ENCODE measurements around the gene EVC2.

EVC2 gene, protein sequence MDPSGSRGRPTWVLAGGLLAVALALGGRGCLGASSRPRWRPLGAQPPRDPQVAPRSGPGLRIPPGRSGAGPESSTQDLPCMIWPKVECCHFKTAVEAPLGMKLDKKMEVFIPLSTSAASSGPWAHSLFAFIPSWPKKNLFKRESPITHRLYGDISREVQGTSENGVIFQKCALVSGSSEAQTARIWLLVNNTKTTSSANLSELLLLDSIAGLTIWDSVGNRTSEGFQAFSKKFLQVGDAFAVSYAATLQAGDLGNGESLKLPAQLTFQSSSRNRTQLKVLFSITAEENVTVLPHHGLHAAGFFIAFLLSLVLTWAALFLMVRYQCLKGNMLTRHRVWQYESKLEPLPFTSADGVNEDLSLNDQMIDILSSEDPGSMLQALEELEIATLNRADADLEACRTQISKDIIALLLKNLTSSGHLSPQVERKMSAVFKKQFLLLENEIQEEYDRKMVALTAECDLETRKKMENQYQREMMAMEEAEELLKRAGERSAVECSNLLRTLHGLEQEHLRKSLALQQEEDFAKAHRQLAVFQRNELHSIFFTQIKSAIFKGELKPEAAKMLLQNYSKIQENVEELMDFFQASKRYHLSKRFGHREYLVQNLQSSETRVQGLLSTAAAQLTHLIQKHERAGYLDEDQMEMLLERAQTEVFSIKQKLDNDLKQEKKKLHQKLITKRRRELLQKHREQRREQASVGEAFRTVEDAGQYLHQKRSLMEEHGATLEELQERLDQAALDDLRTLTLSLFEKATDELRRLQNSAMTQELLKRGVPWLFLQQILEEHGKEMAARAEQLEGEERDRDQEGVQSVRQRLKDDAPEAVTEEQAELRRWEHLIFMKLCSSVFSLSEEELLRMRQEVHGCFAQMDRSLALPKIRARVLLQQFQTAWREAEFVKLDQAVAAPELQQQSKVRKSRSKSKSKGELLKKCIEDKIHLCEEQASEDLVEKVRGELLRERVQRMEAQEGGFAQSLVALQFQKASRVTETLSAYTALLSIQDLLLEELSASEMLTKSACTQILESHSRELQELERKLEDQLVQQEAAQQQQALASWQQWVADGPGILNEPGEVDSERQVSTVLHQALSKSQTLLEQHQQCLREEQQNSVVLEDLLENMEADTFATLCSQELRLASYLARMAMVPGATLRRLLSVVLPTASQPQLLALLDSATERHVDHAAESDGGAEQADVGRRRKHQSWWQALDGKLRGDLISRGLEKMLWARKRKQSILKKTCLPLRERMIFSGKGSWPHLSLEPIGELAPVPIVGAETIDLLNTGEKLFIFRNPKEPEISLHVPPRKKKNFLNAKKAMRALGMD

DNA sequence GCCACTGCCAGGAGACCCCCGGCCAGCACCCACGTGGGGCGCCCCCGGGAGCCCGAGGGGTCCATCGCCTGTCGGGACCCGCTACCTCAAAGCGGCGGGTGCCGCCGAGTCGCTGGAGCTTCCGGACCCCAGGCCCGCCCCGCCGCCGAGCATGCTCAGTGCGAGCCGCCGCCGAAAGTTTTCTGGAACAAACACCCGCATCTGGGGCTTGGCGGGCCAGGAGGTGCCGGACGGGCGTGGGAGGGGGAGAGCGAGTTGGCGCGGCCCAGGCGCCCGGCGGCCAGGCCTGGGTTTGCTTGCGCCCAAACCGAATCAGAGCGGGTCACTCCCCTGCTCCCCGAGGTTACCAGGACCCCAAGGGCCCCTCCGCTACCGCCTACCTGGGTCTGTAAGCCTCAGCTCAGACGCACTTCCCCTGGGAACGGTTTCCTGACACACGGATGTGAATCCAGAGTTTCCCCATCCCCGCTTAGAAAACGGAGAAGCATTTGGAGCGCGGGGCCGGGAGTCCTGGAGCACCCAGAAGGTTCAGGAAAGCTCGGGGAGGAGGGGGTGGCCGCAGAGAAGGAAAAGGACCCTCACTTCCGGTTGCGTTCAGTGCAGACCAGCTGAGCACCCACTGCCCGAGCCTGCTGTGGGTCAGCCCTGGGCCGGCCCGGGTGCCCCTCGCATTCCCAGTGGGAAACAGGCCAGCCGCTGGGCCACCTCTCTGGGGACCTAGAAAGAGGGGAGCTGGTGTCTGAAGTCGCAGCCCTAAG lies at the start of gene EVC2:
Gene EVC2 (minus strand): TSS at position 111 of the 758 bp plus-strand sequence. CDS start 46 bp downstream, at position 65.
- DNase-seq = no peak

DNA sequence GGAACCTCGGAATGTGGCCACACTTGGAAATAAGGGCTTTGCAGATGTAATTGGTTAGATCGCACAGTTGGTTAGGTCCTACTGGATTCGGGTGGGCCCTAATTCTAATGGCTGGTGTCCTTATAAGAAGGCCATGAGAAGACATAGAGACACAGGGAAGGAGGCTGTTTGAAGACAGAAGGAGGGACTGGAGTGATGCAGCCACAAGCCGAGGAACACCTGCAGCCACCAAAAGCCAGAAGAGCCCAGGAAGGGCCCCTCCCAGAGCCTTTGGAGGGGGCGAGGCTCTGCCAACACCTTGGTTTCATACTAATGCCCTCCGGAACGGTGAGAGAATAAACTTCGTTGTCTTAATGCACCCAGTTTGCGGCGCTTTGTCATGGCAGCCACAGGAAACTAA lies 49.6 kb upstream of the EVC2 start:
- DNase-seq = no peak

DNA sequence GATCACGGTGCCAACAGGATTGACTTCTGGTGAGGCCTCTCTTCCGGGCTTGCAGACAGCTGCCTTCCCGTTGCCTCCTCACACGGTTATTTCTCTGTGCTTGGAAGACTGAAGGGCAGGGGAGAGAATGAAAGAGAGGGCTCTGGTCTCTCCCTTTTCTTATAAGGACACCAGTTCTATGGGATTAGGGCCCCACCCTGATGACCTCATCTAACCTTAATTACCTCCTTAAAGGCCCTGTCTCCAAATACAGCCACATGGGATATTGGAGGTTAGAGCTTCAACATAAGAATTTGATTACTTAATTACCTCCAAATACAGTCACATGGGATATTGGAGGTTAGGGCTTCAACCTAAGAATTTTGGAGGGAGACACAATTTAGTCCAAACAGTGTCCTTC lies 49.2 kb upstream of the EVC2 start:
- no peak for DNase-seq

DNA sequence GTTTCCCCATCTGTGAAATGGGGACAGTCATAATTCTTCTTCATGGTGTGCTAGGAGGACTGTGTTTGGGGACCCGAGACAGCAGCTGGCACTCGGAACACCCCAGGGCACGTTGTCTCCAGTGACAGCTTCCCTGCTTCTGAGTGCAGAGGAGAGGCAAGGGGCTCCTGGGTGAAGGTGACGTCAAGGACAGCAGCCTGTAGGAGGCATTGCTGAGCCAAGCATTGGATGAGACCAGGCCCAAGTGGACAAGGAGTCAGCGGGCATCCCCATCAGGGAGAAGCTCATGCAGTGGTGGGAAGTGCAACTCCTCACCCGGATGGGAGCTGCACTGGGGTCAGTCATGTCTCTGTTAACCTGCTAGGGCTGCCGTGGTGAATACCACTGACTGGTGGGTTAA lies 48.7 kb upstream of the EVC2 start:
- no peak for DNase-seq

DNA sequence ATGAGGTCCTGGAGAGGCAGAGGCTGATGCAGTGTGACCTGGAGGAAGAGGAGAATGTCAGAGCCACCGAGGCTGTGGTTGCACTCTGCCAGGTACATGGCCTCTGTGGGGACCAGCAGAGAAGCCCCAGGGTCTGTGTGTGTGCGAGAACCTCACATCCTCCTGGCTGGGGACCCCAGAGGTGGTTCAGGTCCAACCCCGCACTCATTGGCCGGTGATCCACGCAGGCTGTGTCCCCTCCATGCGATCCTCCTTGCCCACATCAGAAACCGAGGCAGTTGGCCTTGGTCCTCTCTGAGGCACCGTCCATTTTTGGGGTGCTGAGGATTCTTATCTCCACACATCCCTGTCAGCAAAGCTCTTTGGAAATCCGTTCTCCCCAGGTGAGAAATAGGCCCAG lies 47.9 kb upstream of the EVC2 start:
- no peak for DNase-seq

DNA sequence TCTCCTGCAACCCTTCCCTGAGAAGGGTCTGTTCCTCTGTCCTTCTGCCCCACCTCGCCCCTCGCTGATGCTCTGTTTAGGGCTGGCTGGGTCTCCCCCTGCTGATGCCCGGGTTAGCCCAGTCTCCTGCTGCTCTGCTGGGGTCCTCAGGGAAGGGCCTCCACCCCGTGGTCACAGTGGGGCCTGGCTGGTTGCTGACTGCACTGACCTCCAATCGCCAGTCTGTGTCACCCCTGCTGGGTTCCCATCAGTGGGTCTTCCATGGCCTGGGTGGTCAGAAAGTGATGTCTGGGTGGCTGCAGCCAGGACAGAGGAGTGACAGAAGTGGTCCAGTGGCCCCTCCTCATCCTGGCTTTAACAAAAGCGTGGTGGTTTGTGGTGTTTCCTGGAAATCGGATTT lies 47.3 kb upstream of the EVC2 start:
- no peak for DNase-seq

DNA sequence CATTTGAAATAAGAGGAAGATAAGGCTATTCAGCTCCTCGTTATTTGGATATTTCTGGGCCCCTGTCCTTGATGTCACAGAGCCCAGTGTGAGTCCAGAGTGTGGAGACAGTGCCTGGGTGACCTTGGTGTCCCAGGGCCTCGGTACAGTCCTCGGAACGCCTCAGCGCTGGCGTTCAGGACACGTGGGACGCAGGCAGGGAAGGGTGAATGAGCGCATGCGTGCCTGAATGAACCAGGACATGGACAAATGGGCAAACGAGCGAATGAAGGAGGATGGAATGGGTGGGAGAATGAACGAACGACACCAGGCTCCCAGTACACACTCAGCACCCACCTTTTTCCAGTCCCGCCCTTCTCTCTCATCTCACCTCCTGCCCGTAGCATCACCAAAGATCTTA lies 46.8 kb upstream of the EVC2 start:
- DNase-seq = no peak

DNA sequence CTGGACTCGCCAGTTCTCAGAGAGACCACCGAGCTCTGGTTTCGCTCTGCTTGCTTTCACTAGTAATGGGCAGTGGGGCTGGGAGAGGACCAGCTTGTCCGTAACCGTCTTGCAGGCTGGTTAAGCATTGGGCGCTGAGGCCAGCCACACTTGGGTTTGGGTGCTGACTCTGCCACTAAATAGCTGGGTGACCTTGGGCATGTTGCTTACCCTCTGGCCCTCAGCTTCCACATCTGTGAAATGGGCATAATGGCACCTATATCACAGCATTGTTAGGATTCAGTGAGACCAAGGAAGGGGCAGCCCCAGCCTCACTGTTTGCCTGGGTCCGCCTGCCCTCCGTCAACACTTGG lies 46.1 kb upstream of the EVC2 start:
- no peak for DNase-seq

DNA sequence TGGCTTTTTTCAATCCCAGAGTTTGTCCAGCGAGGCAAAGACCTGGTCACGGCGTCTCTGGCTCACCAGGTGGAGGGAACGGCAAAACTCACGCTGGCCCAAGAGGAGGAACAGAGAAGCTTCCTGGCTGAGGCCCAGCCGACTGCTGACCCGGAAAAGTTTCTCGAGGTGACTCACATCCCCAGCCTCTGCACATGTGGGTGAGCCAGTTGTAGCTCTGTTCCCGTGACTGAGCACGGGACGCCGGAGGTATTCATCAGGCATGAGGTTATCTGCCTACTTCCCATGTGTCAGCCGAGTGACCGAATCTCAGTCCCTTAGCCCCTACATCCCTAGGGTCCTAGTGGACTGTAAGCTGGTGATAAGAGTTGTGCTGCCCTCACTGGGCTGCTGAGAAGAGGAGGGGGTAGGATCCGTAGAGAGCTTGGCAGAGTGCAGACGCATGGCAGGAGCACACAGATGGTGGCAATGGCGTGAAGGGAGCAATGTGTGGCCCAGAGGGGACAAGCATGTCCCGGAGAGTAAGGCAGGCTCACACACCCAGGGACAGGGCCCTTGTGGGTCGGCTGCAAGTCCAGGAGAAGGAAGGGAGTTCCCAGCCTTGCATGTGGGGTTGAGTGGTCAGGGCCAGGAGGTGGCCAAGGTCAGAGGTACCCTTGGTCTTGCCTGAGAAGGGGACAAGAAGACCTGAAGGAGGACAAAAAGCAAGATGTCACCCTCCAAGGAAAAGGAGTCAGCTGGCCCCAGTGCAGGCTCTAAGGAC lies 45.6 kb upstream of the EVC2 start:
- DNase-seq = no peak

DNA sequence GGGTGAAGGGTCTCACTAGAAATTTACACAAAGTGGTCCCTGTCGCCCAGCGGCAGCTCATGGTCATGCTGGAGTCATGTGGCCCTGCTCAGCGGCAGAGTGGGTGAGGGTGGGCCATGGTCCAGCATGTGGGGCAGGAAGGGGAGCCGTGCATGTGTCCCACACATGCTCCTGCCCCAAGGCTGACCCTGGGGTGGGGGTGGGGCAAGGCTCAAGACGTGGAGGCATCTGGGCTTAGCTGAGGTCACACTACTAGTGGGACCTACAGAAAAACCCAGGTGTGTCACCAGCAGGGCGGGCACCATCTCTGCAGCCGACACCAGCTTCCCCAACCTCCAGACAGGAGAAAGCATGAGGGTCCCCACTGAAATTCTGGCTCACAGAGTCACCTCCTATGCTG lies 45.0 kb upstream of the EVC2 start:
- no peak for DNase-seq

DNA sequence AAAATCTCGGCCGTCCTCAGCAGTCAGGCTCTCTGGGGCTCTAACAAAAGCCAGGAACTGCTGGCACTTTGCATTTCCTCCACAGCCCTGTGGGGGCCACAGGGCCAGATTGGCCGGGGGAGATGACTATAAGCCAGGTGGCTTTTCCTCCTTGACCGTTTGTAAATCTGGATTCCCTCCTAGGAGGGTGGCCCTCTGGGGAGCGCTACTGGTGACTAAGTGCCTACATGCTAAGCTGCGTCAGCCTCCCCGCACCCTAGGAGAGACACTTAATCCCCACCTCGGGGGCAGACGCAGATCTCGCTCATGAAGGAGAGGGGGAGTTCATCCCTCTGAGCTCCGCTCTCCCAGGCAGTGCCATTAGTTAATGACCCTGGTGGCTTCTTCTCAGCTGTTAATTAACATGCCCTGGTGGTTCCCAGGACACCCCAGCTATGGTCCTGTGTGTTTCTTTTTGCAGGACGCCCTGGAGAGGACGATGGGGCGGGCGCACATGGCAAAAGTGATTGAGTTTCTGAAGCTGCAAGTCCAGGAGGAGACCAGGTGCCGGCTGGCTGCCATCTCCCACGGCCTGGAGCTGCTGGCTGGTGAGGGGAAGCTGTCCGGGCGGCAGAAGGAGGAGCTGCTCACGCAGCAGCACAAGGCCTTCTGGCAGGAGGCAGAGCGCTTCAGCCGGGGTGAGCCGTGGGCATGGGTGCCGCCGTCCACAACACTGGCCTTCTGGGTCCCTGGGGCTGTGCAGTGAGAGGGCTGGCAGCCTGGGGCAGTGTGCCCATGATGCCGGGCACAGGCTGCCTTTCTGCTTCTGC lies 44.2 kb upstream of the EVC2 start:
- no peak for DNase-seq

DNA sequence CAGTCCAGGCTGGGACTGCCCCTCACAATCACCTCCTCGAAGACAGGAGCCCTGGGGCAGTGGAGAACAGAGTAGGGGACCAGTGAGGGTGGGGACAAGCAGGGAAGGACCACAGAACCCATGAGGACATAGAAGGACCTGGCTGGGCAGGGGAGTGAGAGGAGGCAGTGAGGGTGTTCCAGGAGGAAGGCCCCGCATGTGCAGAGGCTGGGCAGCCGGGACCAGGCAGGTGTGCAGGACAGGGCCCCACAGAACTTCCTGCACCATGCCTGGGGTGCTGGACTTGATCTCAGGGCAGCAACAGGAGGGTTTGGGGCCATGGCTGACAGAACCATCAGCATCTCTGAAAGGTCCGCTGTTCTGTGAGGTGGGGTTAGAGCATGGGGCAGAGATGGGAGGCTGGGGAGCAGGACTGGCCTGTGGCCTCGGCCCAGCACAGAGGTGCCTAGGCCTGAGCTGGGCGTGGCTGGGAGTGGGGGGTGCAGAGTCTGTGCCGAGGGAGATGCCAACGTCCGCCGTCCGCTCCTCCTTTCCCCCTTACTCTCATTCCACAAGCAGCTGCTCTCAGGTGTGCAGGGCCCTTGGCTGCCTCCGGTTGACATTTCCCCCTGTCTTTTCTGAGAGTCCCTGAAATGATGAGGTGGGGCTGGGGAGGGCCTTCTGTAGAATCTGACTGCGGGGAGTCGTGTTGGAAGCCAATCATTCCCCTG lies 43.5 kb upstream of the EVC2 start:
- no peak for DNase-seq

DNA sequence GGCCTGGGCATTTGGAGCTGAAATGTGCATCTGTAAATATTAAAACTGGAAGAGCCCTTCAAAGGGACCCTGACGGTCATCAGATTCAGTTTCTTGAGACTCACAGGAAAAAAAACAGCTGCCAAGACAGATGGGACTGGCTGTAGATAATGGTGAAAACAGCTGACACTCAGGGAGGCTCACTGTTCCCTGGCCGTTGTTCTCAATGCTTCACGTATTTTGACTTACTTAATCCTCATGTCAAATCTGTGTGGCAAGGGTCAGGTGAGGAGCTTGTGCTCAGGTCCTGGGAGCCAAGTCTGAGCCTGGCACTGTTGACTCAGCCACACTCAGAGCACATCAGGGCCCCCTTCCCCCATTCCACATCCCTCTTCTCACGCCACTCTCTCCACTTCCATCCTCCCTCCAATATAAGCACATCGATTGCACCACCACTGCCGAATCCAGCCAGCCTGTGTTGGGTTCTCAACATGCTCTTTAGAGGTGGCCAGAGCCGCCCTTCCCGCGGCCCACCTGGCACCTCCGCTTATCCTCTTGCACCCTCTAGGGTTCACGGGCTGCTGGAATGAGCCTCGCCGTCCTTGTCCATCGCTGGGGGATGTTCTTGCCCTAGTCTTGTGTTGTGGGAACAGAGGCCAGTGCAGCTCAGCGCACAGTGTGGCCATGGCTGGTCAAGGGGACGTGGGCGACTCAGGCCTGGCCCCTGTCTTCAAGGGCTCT lies 42.7 kb upstream of the EVC2 start:
- no peak for DNase-seq

DNA sequence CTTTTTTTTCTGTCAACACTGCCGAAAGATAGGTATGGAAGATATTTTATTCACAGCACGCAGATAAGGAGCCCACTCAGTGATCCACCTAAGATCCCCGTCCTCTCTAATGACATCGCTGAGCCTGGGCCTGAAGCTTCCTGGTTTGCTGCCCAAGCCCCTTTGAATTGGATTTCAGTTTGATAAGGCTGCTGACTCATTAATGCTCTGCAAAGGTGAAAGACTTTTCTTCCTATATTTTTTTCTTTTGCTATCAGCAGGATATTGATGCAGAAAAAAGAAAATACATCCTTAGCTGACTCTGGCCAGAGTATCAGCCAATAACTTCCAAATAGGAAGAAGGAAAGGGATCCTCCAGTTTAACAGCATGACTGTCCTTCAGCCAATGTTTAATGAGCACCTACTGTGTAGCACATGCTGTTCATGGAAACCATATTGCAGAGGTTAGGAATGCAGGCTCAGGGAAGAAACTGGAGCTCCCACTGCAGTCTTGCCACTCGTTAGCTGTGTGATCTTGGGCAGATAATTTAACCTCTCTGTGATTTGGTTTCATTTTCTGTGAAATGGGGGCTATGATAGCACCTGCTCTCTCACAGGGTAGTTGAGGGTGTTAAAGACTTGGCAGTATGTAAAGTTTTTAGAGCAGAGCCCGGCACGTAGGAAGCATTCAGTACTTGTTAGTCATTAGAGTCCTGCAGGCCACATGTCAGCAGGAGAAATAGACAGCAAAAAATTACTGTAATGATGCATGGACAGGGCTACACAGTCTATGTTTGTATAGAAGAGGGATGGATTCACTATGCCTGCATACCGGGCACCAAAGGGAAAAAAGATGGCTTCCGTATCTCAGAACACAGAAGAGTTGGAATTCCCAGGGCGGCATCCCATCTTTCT lies 41.9 kb upstream of the EVC2 start:
- no peak for DNase-seq

DNA sequence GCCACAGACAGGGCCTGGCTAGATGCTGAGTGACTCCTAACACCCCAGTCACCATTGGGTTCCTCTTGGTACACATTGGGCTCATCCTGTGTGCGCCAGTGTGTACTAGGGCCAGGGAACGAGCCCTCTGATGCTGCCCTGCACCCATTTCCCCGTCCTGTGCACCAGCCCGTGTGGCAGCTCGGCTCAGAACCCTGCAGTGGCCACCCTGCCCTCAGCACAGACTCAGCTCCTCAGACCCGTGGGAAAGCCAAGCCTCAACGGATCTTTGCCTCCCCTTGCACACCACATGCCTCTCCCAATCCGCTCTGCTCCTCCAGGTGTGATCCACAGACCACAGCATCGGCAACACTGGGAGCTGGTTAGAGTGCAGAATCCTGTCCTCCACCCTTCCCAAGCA lies 41.2 kb upstream of the EVC2 start:
- no peak for DNase-seq

DNA sequence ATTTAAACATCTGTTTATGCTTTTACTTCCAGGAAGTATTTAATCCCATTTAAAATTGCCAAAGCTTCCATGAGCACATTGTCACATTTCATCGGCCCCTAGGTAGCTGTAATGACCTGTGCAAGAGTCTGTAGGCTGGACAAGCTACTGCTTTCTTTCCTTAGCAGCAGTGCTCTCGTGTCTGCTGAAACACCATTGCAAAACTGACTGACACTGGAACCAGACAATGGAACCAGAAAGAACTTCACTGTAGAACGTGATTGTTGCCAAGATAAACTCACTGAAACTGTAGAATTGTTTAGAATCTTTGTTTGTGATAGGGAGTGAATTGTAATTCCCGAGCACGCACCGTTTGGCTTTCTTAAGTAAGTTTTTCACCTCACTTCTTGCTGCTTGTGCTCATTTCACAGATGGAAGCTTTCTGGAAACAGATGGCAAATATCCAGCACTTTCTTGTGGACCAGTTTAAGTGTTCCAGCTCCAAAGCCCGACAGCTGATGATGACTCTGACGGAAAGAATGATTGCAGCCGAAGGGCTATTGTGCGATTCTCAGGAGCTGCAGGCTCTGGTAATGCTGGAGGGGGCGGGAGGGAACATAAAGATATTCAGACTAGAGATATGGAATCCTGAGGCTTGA lies 39.5 kb upstream of the EVC2 start:
- DNase-seq = no peak

DNA sequence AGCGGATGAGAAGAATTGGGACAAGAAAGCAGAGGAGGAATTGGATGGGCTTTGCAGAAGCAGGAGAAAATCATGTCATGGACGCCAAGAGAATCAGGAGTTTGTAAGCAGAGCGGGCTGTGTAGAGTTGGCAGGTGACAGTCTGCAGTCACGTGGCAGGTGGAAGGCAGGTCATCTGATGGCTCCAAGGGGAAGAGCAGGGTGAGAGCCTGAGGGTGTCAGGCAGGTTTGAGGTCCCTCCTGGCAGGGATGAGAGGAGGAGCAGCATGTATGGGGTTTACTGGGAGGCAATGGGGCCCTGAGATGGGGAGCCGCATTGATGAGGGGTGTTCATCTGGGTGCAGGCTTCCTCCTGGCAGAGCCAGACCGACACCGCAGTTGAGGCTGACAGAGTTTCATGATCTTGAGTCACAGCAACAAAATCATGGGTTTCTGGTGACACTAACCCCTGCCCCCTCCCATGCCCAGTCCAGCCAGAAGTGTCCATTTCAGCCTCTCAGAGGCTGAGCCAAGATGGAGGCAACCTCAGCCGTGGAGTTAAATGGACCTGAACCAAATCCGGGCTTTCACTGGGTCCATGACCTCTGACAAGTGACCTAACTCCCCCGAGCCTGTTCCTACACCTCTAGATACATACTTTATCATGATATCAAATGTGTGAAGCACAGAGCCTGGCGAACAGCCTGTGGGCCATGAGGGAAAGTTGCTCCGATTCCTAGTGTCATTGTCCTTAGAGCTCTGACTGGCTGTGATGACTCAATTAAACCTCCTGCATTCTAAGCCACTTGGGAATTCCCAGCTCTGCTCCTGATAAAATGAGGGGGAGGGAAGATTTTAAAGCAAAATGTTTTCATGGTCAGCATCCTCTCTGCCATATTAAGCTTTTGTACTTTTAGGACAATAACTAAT lies 38.7 kb upstream of the EVC2 start:
- no peak for DNase-seq

Measured in NCI-H2171 (cell line).